Hepatocyte (in vitro differentiated cells): Measurements from ENCODE around the gene CARMIL1.

Source experiments
- EZH2 ChIP-seq: fragments of 200-600 bp; sonication (generic); IDR thresholded peaks from 2 replicates; pipeline ENCODE4 v1.6.1; 2016; ENCODE audit warnings: antibody characterized with exemption, mild to moderate bottlenecking, borderline replicate concordance
- EZH2phosphoT487 ChIP-seq: fragments of 200-600 bp; sonication (generic); IDR thresholded peaks from one replicate; pipeline ENCODE4 v1.6.1; 2018; ENCODE audit warnings: antibody characterized with exemption, mild to moderate bottlenecking, low read depth, moderate library complexity; ENCODE audit not compliant: unreplicated experiment, severe bottlenecking
- TF ChIP-seq, protein P1 (sequence below): fragments of 200-600 bp; sonication (generic); IDR thresholded peaks from 2 replicates; pipeline ENCODE4 v1.5.1; 2016; ENCODE audit warnings: antibody characterized with exemption, mild to moderate bottlenecking; ENCODE audit not compliant: poor library complexity

DNA sequence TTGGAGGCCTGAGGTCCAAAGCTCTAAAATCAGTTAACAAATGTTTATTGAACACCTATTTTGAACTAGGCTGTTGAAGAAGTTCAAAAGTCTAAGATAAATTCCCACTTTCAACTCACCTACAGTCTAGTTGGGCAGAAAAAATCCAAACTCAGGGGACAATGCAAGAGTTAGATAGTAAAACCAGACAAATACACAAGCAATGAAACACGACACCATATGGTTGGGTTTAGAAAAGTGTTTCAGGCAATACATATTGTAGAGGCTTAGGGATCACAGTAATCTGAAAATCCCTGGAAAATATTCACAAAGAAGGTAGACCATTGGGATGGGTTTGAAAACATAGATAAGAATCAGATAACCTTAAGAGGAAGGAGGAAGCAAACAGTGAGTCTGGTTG lies 1.3 kb upstream of the CARMIL1 start:
- TF ChIP-seq, protein P1, sequence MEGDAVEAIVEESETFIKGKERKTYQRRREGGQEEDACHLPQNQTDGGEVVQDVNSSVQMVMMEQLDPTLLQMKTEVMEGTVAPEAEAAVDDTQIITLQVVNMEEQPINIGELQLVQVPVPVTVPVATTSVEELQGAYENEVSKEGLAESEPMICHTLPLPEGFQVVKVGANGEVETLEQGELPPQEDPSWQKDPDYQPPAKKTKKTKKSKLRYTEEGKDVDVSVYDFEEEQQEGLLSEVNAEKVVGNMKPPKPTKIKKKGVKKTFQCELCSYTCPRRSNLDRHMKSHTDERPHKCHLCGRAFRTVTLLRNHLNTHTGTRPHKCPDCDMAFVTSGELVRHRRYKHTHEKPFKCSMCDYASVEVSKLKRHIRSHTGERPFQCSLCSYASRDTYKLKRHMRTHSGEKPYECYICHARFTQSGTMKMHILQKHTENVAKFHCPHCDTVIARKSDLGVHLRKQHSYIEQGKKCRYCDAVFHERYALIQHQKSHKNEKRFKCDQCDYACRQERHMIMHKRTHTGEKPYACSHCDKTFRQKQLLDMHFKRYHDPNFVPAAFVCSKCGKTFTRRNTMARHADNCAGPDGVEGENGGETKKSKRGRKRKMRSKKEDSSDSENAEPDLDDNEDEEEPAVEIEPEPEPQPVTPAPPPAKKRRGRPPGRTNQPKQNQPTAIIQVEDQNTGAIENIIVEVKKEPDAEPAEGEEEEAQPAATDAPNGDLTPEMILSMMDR: no peak
- TF ChIP-seq EZH2 (no peak), EZH2phosphoT487 (no peak)
